Spinal cord (tissue), 10 donors: Measurements from ENCODE around the gene DIABLO. TPM values are rescaled to one million over a fixed set of nuclear protein-coding genes. Genes with fewer than 3 reads are reported as not detected.

Experiments used
- DNase-seq, 6 donors: peaks; one replicate each; pipeline versions ENCODE4 v3.0.0 to v3.0.0-alpha.2; 2013 to 2015; ENCODE audit warnings: low spot score in 6 of 6, low read depth in 4 of 6
- H3K27ac ChIP-seq: one replicate; pipeline ENCODE4 v1.5.1; 2013; ENCODE audit warnings: low read depth, low read length, control low read depth
- H3K27me3 ChIP-seq: one replicate; pipeline ENCODE4 v1.6.1; 2013; ENCODE audit warnings: low read length; ENCODE audit not compliant: control insufficient read depth, insufficient read depth
- H3K36me3 ChIP-seq: one replicate; pipeline ENCODE4 v1.6.1; 2013; ENCODE audit warnings: low read length; ENCODE audit not compliant: control insufficient read depth, insufficient read depth
- H3K4me1 ChIP-seq: one replicate; pipeline ENCODE4 v1.6.1; 2013; ENCODE audit warnings: low read length; ENCODE audit not compliant: control insufficient read depth, insufficient read depth
- H3K4me3 ChIP-seq: one replicate; pipeline ENCODE4 v1.5.1; 2013; ENCODE audit warnings: low read depth, low read length, control low read depth
- H3K9me3 ChIP-seq: one replicate; pipeline ENCODE4 v1.6.1; 2013; ENCODE audit warnings: low read length; ENCODE audit not compliant: control insufficient read depth, insufficient read depth
- WGBS: methylation state at CpG from one replicate; pipeline ENCODE4 v1.1.5; 2013; ENCODE audit warnings: missing lambda C conversion rate; ENCODE audit not compliant: insufficient coverage; 5-methylcytosine and 5-hydroxymethylcytosine counted together
- polyA plus RNA-seq, 2 donors: library from polyadenylated mRNA; unstranded; fragments of 120-200 nt; gene quantifications; one replicate each; pipeline ENCODE4 v1.2.1, GENCODE V29; 2013; ENCODE audit not compliant: insufficient read length in 2 of 2
- small RNA-seq: library from RNA; depleted of rRNA; stranded (forward); fragments of <200 nt; gene quantifications from one replicate; pipeline ENCODE3, GENCODE V24; 2014; ENCODE audit warnings: low replicate concordance
- total RNA-seq, 2 donors: library from RNA; depleted of rRNA in 1 of 2; stranded (reverse); fragments of 120-200 nt in 1 of 2; fragments of >200 nt in 1 of 2; gene quantifications; one replicate each; pipeline versions ENCODE4 v1.2.3 to v1.2.4, GENCODE V29; 2013 to 2014
- donor health status: healthy.

Gene DIABLO
- total and polyA plus RNA-seq, 4 donors: 54.9 to 74.9 (median 69.1) TPM

DNA sequence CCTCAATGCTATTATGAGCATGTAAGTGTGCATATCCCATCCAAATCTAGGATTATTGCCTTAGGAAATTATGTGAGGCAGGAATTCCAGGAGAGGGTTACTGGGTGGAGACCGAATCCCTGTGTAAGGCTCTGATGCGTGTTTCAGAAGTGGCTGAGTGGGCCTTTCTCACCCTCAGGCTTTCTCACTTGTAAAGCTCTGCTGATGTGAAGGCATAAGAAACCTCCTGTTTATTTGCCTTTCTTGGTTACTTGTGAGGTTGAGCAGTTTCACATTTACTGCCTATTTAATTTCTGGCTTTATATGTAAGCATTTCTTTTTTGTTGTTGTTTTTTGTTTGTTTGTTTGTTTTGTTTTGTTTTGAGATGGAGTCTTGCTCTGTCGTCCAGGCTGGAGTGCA, 62.9 kb downstream of the DIABLO start:
- no peak for DNase-seq
- Histone ChIP-seq H3K4me1 (no peaks in the 10 kb centered on the region), H3K27me3 (no peaks in the 10 kb centered on the region), H3K36me3 (no peaks in the 10 kb centered on the region), H3K4me3 (no peak overlapping the region), H3K27ac (no peak overlapping the region), H3K9me3 (no peaks in the 10 kb centered on the region)
- 100% methylated on average over 1 of the region's 3 CpGs for WGBS

GRCh38 chr12:122161682-122162081, 64.2 kb downstream of the DIABLO start:
- WGBS: 100% methylated on average over 3 of the region's 8 CpGs
- no peak overlapping the region for H3K27ac ChIP-seq
- no peaks in the 10 kb centered on the region for H3K4me1 ChIP-seq
- no peak overlapping the region for H3K4me3 ChIP-seq
- no peaks in the 10 kb centered on the region for H3K36me3 ChIP-seq
- H3K27me3 ChIP-seq: no peaks in the 10 kb centered on the region
- no peaks in the 10 kb centered on the region for H3K9me3 ChIP-seq
- DNase-seq: no peak

- no peaks in the 10 kb centered on the region for H3K36me3 ChIP-seq
- H3K27me3 ChIP-seq: no peaks in the 10 kb centered on the region
- H3K4me1 ChIP-seq: no peaks in the 10 kb centered on the region
- 83% methylated on average over 2 of the region's 11 CpGs for WGBS
- no peak overlapping the region for H3K4me3 ChIP-seq
- no peak overlapping the region for H3K27ac ChIP-seq
- H3K9me3 ChIP-seq: no peaks in the 10 kb centered on the region
- no peak for DNase-seq
These were observed 65.1 kb downstream of the DIABLO start for GRCh38 chr12:122160761-122161160.

- H3K4me3 ChIP-seq: no peak overlapping the region
- no peaks in the 10 kb centered on the region for H3K36me3 ChIP-seq
- no peak overlapping the region for H3K27ac ChIP-seq
- no CpG with 5 or more reads among the region's 4 CpGs for WGBS
- peak in 1 of 6 donors; percentile 21 for DNase-seq
- H3K27me3 ChIP-seq: no peaks in the 10 kb centered on the region
- no peaks in the 10 kb centered on the region for H3K9me3 ChIP-seq
- no peaks in the 10 kb centered on the region for H3K4me1 ChIP-seq
These were observed 66.0 kb downstream of the DIABLO start for GRCh38 chr12:122159882-122160281.

DNA sequence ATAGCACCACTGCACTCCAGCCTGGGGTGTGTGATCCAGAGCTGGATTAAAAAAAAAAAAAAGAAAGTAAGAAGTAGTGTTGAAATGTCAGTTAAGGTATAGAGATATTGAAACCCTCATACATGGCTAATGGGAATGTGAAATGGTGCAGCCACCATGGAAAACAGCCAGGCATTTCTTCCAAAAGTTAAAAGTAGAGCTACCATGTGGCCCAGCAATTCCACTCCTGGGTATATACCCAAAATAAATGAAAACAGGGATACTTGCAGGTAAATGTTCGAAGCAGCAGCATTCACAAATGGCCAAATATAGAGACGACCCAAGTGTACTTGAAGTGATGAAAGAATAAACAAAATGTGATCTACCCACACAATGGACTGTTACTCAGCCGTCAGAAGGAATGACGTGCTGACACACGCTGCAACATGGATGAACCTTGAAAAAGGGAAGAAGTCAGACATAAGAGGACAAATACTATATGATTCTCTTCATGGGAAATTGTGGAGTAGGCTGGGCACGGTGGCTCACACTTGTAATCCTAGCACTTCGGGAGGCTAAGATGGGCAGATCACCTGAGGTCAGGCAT, 67.1 kb downstream of the DIABLO start:
- H3K4me3 ChIP-seq: no peak overlapping the region
- H3K27me3 ChIP-seq: no peaks in the 10 kb centered on the region
- 95% methylated on average over 3 of the region's 7 CpGs for WGBS
- no peak for DNase-seq
- no peaks in the 10 kb centered on the region for H3K36me3 ChIP-seq
- no peaks in the 10 kb centered on the region for H3K9me3 ChIP-seq
- no peak overlapping the region for H3K27ac ChIP-seq
- H3K4me1 ChIP-seq: no peaks in the 10 kb centered on the region

Small RNAs within 50 kb of the gene (small RNA-seq; reads per million reads assigned to genes)
- 0.47 reads per million, percentile 53 among the genes with 10 or more reads in this experiment for gene DIABLO

Other genes with a start within 250 kb of the DIABLO start
- 10 to 100 TPM; 17.9 to 21.6 TPM for gene BCL7A, start 204.2 kb downstream of the DIABLO start, total RNA-seq
- gene BCL7A, start 204.2 kb downstream of the DIABLO start, polyA plus RNA-seq: 10 to 100 TPM; 41.7 to 45.6 TPM
- 10 to 100 TPM; 10.3 to 17.7 TPM for gene MLXIP, start 147.3 kb downstream of the DIABLO start, total RNA-seq
- 10 to 100 TPM; 30.5 to 46.6 TPM for gene MLXIP, start 147.3 kb downstream of the DIABLO start, polyA plus RNA-seq
- gene IL31, start 51.8 kb downstream of the DIABLO start, total RNA-seq: not detected
- gene IL31, start 51.8 kb downstream of the DIABLO start, polyA plus RNA-seq: not detected
- 1 to 10 TPM; 4.6 to 8.9 TPM for gene LRRC43, start 42.9 kb downstream of the DIABLO start, total RNA-seq
- 1 to 10 TPM; 7.1 to 8.4 TPM for gene LRRC43, start 42.9 kb downstream of the DIABLO start, polyA plus RNA-seq
- gene B3GNT4, start 22.3 kb downstream of the DIABLO start, total RNA-seq: 1 to 10 TPM; 1.3 to 6.0 TPM
- gene B3GNT4, start 22.3 kb downstream of the DIABLO start, polyA plus RNA-seq: 1 to 10 TPM; 4.5 to 7.6 TPM
- gene VPS33A, start 40.4 kb upstream of the DIABLO start, total RNA-seq: 10 to 100 TPM; 19.5 to 29.2 TPM
- gene VPS33A, start 40.4 kb upstream of the DIABLO start, polyA plus RNA-seq: 10 to 100 TPM; 23.2 TPM
- gene CLIP1, start 196.6 kb upstream of the DIABLO start, total RNA-seq: 10 to 100 TPM; 52.1 to 53.6 TPM
- gene CLIP1, start 196.6 kb upstream of the DIABLO start, polyA plus RNA-seq: 10 to 100 TPM; 52.2 to 53.6 TPM